Measurements from ENCODE around the gene PPIL6. TPM values are rescaled to one million over a fixed set of nuclear protein-coding genes. Genes with fewer than 3 reads are reported as not detected.

PPIL6 gene
- total and polyA plus RNA-seq, 4 donors = 0.17 to 0.51 (median 0.30) TPM

- Histone ChIP-seq H3K27ac (ENCODE audit: low read depth in 1 of 2, low read length in 2 of 2) (no peak overlapping the region), H3K9me3 (ENCODE audit: control insufficient read depth in 4 of 4, low read length in 3 of 4) (no peaks in the 10 kb centered on the region), H3K4me3 (ENCODE audit: low read depth in 1 of 3, low read length in 3 of 3) (no peak overlapping the region), H3K27me3 (ENCODE audit: control insufficient read depth in 4 of 4, insufficient read depth in 4 of 4, low read length in 3 of 4) (no peaks in the 10 kb centered on the region), H3K9ac (ENCODE audit: low read depth in 1 of 2, low read length in 2 of 2) (no peak overlapping the region), H3K4me1 (ENCODE audit: control insufficient read depth in 4 of 4, insufficient read depth in 4 of 4, low read length in 3 of 4) (no peaks in the 10 kb centered on the region), H3K36me3 (ENCODE audit: control insufficient read depth in 4 of 4, insufficient read depth in 3 of 4, low read depth in 1 of 4, low read length in 3 of 4) (peaks cover 0 to 3% (median 1%) of the 10 kb centered on the region in 4 donors)
- DNase-seq (ENCODE audit: low spot score) = no peak
- TF ChIP-seq HNF4G (IDR thresholded peaks at IDR 0.05) (no peak), RXRA (IDR thresholded peaks at IDR 0.05) (no peak), CTCF (IDR thresholded peaks at IDR 0.05; ENCODE audit: low read depth, low read length, missing input control) (no peak), FOXA2 (IDR thresholded peaks at IDR 0.05) (no peak), MAX (IDR thresholded peaks at IDR 0.05) (no peak), HNF4A (conservative IDR thresholded peaks at IDR 0.05) (no peak), SP1 (IDR thresholded peaks at IDR 0.05) (no peak), ATF3 (IDR thresholded peaks at IDR 0.05) (no peak), GABPA (IDR thresholded peaks at IDR 0.05 in 1 of 2, conservative IDR thresholded peaks at IDR 0.05 in 1 of 2) (no peak), EGR1 (IDR thresholded peaks at IDR 0.05; ENCODE audit: low read depth in 2 of 2) (no peak), FOXA1 (IDR thresholded peaks at IDR 0.05) (no peak)
- WGBS = 82% methylated on average over 7 of the region's 7 CpGs
Observed at GRCh38 chr6:109448615-109449014, 8.2 kb upstream of the PPIL6 start.

GRCh38 chr6:109447878-109448555 is 7.6 kb upstream of the PPIL6 start:
- no peak overlapping the region for H3K4me3 ChIP-seq (ENCODE audit: low read depth in 1 of 3, low read length in 3 of 3)
- no peak overlapping the region for H3K27ac ChIP-seq (ENCODE audit: low read depth in 1 of 2, low read length in 2 of 2)
- DNase-seq (ENCODE audit: low spot score) = no peak
- H3K27me3 ChIP-seq (ENCODE audit: control insufficient read depth in 4 of 4, insufficient read depth in 4 of 4, low read length in 3 of 4) = no peaks in the 10 kb centered on the region
- TF ChIP-seq FOXA2 (IDR thresholded peaks at IDR 0.05) (no peak), TAF1 (conservative IDR thresholded peaks at IDR 0.05) (no peak), RXRA (IDR thresholded peaks at IDR 0.05) (no peak), ZBTB33 (IDR thresholded peaks at IDR 0.05) (no peak)
- WGBS = 86% methylated on average over 8 of the region's 8 CpGs
- H3K9ac ChIP-seq (ENCODE audit: low read depth in 1 of 2, low read length in 2 of 2) = no peak overlapping the region
- peaks cover 0 to 3% (median 2%) of the 10 kb centered on the region in 4 donors for H3K36me3 ChIP-seq (ENCODE audit: control insufficient read depth in 4 of 4, insufficient read depth in 3 of 4, low read depth in 1 of 4, low read length in 3 of 4)
- H3K4me1 ChIP-seq (ENCODE audit: control insufficient read depth in 4 of 4, insufficient read depth in 4 of 4, low read length in 3 of 4) = no peaks in the 10 kb centered on the region
- H3K9me3 ChIP-seq (ENCODE audit: control insufficient read depth in 4 of 4, low read length in 3 of 4) = no peaks in the 10 kb centered on the region

- no peak for DNase-seq (ENCODE audit: low spot score)
- 90% methylated on average over 10 of the region's 10 CpGs for WGBS
- TF ChIP-seq SP1 (IDR thresholded peaks at IDR 0.05) (no peak), MAX (IDR thresholded peaks at IDR 0.05) (no peak), ZBTB33 (IDR thresholded peaks at IDR 0.05) (no peak), HNF4G (IDR thresholded peaks at IDR 0.05) (no peak), FOXA2 (IDR thresholded peaks at IDR 0.05) (no peak), REST (IDR thresholded peaks at IDR 0.05) (no peak), GABPA (IDR thresholded peaks at IDR 0.05 in 1 of 2, conservative IDR thresholded peaks at IDR 0.05 in 1 of 2) (no peak)
- H3K9me3 ChIP-seq (ENCODE audit: control insufficient read depth in 4 of 4, low read length in 3 of 4) = no peaks in the 10 kb centered on the region
- no peak overlapping the region for H3K27ac ChIP-seq (ENCODE audit: low read depth in 1 of 2, low read length in 2 of 2)
- peaks cover 0 to 3% (median 2%) of the 10 kb centered on the region in 4 donors for H3K36me3 ChIP-seq (ENCODE audit: control insufficient read depth in 4 of 4, insufficient read depth in 3 of 4, low read depth in 1 of 4, low read length in 3 of 4)
- H3K9ac ChIP-seq (ENCODE audit: low read depth in 1 of 2, low read length in 2 of 2) = no peak overlapping the region
- no peaks in the 10 kb centered on the region for H3K27me3 ChIP-seq (ENCODE audit: control insufficient read depth in 4 of 4, insufficient read depth in 4 of 4, low read length in 3 of 4)
- H3K4me1 ChIP-seq (ENCODE audit: control insufficient read depth in 4 of 4, insufficient read depth in 4 of 4, low read length in 3 of 4) = no peaks in the 10 kb centered on the region
- no peak overlapping the region for H3K4me3 ChIP-seq (ENCODE audit: low read depth in 1 of 3, low read length in 3 of 3)
Observed at GRCh38 chr6:109447087-109447486, 6.7 kb upstream of the PPIL6 start.
